Stromal cell of bone marrow (primary cell): Measurements from ENCODE around the gene CLCN1.

ENCODE experiments used
- DNase-seq: peaks from one replicate; pipeline ENCODE4 v3.0.0-alpha.2; 2012; ENCODE audit warnings: low read depth

Gene CLCN1

GRCh38 chr7:143334244-143334643 lies 18.3 kb downstream of the CLCN1 start:
- no peak for DNase-seq

GRCh38 chr7:143337216-143337615 lies 21.3 kb downstream of the CLCN1 start:
- DNase-seq: no peak

DNA sequence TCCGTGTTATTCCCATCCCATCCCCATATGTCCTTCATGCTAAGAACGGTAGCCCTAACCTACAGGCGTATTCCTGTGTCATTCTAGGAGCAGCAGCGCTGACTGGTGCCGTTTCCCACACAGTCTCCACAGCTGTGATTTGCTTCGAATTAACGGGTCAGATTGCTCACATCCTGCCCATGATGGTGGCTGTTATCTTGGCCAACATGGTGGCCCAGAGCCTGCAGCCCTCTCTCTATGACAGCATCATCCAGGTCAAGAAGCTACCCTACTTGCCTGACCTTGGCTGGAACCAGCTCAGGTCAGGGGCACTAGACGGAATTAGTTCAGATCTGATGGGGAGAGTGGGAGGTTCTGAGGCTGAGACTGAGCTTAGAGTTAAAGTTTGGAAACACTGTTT lies 25.9 kb downstream of the CLCN1 start:
- DNase-seq: no peak

- DNase-seq: no peak
Measured at GRCh38 chr7:143343596-143343995, 27.7 kb downstream of the CLCN1 start.

GRCh38 chr7:143345428-143345900 lies 29.6 kb downstream of the CLCN1 start:
- no peak for DNase-seq

GRCh38 chr7:143346018-143346417 lies 30.1 kb downstream of the CLCN1 start:
- no peak for DNase-seq

DNA sequence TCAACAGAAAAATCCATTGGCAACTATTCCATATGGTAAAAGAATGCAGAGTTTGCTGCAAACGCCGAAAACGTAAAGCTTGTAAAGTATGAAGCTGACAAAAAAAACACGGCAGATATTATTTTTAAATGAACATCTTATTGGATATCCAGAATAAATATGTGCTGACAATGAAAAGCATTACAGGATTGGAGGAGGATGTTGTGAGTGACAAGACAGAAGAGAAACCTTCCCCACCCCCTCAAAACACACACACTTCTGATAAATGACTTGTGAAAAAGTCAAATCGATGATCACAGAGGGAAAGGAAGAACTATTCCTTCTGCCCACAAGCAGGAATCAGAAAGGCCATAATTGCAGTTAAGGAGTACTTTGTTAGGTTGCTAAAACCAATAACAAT lies 32.0 kb downstream of the CLCN1 start:
- DNase-seq: no peak

DNA sequence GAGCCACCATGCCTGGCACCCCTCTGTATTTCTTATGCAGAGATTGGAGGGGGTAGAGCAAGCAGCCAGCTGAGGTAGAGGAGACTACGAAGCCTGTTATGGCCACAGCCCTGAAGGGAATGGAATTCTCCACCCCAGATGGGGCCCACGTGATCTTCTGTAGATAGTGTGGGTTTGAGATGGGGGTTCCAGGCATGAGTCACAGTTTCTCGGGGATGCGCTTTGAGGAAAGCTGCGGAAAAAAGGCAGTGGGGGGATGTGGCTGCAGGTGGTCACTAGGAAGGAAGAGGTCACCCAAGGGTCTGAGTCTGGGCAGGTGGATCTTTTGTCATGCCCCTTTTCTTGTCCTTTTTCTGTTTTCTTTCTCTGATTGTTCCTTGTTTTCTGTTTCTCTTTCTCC lies 35.1 kb downstream of the CLCN1 start:
- no peak for DNase-seq

- no peak for DNase-seq
Measured at GRCh38 chr7:143351574-143351973, 35.7 kb downstream of the CLCN1 start.

GRCh38 chr7:143352531-143353002 lies 36.7 kb downstream of the CLCN1 start:
- no peak for DNase-seq

- no peak for DNase-seq
Measured at GRCh38 chr7:143354376-143354775, 38.5 kb downstream of the CLCN1 start.

DNA sequence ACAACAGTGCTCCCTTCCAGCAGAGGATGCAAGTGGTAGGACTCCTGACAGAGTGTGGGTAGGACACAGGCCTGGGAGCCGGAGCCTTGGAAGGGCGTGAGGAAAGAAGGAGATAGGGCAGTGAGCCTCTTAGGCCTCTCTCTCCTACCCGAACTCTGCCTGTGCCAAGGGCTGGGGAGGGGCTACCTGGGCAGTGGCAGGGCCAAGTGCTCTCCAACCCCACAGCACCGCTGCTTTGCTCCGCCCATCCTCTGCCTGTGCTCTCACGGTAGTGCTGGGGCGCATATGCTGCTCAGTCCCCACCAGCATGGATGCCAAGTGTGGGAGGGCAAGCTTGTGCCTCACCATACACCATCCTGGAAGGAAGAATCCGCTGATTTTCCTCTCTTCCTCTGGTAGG lies 39.1 kb downstream of the CLCN1 start:
- no peak for DNase-seq

DNA sequence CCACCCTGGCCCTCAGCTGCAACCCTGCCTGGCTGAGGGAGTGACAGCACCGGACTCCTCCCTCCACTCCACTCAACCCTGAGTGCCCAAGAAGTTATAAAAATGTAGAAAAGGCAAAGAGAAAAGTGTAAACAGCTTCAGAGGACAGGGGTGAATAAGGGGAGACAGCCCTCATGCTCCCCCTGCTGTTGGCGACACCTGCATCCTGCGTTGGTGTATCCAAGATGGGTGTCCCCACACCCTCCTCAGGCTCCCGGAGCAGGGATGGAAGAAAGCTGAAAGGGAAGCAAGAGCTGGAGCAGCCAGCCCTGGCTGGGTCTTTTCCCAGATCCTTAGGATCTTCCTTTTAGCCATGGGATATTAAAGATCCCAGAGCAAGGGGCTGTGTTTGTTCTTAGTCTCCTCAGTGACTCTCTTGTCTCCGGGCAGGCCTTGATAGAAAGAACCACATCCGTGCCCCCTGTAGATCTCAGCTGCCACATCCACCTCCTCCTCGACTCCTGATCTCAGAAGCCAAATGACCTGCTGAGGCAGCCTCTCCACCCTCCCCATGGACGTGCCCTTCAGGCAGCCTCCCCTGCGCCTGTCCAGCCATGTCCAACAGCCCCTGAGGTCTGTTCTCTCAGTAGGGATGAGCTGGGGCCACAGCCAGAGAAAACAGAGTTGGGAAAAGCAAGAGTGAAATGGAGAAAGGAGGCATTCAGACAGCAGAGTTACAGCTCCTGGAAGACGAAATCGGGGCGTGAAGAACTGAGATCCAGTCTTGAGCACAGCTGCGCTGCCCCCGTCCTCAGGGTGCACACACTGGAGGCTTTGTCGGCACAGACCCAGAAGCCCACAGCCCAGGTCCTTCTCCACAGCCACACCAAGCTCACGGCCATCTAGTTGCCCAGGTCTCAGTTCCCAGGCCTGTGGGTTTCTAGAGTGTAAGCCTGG lies 39.8 kb downstream of the CLCN1 start:
- no peak for DNase-seq

GRCh38 chr7:143356414-143357050 lies 40.6 kb downstream of the CLCN1 start:
- DNase-seq: no peak

GRCh38 chr7:143358626-143359025 lies 42.7 kb downstream of the CLCN1 start:
- no peak for DNase-seq

DNA sequence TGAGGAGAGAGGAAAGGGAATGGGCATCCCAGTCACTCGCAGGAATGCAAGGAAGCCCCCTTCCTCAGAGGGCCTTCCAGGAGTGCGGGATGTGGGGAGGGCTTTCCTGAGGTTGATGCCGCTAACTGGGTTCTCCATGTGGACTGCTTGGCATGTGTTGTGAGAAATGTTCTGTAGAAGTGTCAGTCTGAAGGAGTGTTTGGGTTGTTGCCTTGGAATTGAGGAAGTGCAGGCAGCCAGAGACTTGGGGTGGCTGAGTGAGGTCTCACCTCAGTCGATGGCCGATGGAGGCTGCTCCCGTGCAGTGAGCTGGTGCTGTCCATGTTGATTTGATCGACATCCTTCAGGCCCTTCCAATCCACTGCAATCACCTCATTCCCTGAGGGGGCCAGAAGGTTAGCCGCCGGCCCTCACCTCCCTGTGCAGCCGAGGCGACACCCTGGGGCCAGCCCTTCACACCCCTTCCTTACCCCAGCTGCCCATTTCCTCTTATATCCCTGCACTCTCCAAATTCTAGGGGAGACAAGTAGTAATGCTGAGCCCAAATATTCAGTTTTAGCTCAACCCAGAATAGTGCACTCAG lies 44.0 kb downstream of the CLCN1 start:
- no peak for DNase-seq

- DNase-seq: no peak
Measured at GRCh38 chr7:143360788-143361551, 45.1 kb downstream of the CLCN1 start.

DNA sequence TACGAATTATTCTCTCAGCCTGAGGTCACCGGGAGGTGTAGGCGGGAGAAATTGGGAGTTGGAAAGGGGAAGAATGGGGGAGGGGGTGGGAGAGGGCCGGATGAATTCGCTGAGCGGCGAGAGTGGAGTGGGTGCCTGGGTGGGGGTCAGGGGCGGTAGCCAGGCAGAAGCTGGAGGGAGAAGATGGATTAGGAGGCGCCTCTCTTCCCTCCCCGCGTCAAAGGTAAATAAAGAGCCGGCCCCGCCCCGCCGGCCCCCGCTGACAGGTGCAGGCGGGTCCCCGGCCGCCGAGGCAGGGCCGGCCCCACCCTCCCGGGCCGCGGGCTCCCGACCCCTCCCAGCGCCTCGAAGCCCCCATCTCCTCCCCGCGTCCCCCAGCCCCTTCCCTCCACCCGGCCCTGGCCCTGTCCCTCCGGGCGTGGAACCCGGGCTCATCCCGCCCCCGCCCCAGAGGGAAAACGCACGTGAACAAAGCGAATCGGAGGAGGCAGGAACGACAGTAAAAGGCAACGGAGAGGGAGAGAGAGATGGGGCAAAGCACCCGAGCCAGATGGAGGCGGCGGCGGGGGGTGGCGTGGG lies 45.7 kb downstream of the CLCN1 start:
- DNase-seq: no peak

GRCh38 chr7:143362131-143363015 lies 46.5 kb downstream of the CLCN1 start, which contains the start of gene FAM131B:
TSS of gene FAM131B (minus strand) at chr7:143362713. CDS start at chr7:143362603, 110 bp downstream.
- DNase-seq: no peak
